Motor neuron (in vitro differentiated cells): ENCODE results near the gene EPAS1. TPM values are rescaled to one million over a fixed set of nuclear protein-coding genes. Genes with fewer than 3 reads are reported as not detected.

Source experiments
- ATAC-seq, 8 experiments: fragments of 200-7000 bp; cut with Tn5 transposase; replicated peaks in 6 of 8; 2 replicates each; pipeline ENCODE4 v1.8.0; 2021; ENCODE audit warnings: mild to moderate bottlenecking in 8 of 8, moderate library complexity in 8 of 8
- H3K27ac ChIP-seq, 2 donors: fragments of 250-450 bp; sonication (Bioruptor Pico); 2 replicates each; pipeline ENCODE4 v1.9.0; 2021; ENCODE audit warnings: antibody characterized with exemption in 2 of 2, mild to moderate bottlenecking in 2 of 2, moderate library complexity in 1 of 2
- H3K4me1 ChIP-seq, 2 donors: fragments of 250-450 bp; sonication (Bioruptor Pico); replicated peaks in 1 of 2; 2 replicates each; pipeline ENCODE4 v1.6.1; 2021; ENCODE audit warnings: antibody characterized with exemption in 2 of 2, mild to moderate bottlenecking in 2 of 2, moderate library complexity in 1 of 2
- H3K4me3 ChIP-seq, 5 donors: fragments of 250-450 bp; sonication (Bioruptor Pico); 2 replicates each; pipeline ENCODE4 v1.9.0; 2021; ENCODE audit warnings: antibody characterized with exemption in 5 of 5, mild to moderate bottlenecking in 5 of 5, moderate library complexity in 4 of 5
- WGBS, 10 experiments: fragments of 450-650 bp; shearing (Covaris generic); methylation state at CpG; one replicate each; pipeline ENCODE4 v1.0.0; 2022; 5-methylcytosine and 5-hydroxymethylcytosine counted together
- in situ Hi-C, 9 experiments: fragments of 400-800 bp; cut with MboI; loops; one replicate each; pipeline ENCODE4 v1.15.0; 2021; ENCODE audit warnings: low sequenced_read_pairs in 9 of 9, low pct_unique_long_range_greater_than_20kb in 2 of 9; ENCODE audit not compliant: unreplicated experiment in 9 of 9
- total RNA-seq, 8 experiments: library from RNA; unstranded; fragments of 300-600 nt; gene quantifications; 2 replicates each; pipeline versions ENCODE4 v1.2.3 to v1.2.4, GENCODE V29; 2022

EPAS1 gene
- total RNA-seq, 8 experiments from 2014 or later = 0.11 to 6.9 (median 1.7) TPM

DNA sequence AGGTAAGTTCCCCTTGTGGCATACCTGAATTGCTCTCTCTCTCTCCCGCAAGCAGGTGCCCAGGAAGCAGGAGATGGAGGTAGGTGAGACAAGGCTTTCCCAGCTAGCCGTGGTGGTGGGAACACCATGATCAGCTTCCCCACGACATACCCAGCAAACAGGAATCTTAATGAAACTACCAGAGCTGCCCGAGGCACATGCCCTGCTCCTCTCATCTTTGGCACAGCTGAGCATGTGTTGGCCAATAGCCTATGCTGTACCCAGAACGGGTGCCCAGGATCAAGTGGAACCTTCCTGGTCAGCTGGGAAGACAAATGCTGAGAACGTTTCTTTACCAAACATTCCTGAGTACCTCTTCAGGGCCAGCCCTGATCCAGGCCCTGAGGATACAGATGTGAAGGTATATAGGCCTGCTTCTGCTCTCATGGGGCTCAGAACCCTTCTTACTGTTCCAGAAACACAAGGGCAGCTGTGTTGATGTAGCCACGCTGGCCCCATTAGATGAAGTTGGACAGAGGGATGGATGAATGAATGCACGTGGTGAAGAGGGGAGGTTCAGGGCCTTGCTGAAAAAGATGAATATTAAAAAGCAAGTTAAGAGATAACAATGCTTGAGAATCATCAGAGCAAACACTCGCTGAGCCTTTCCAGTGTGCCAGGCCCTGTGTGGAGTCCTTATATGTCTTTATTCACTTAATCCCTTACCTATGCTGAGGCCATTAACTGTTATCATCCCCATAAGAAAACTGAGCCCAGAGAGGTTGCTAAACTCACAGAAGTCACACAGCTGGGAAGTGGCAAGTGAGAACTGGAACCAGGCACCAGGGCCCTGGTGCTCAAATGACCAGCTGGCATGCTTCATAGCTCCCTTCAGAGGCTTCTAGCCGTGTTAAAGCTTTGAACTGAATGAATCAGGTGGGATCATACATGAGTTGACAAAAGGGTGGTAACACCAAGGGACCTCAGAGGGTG lies 113.4 kb downstream of the EPAS1 start:
- ATAC-seq = no peak
- H3K4me3 ChIP-seq = no peak overlapping the region
- WGBS, 10 experiments = 35 to 100% (median 75%) methylated on average over 1 to 10 of the region's 10 CpGs; no CpG with 5 or more reads in 1 of the 10 experiments
- H3K27ac ChIP-seq = no peak overlapping the region
- in situ Hi-C loops = no loop called here
- H3K4me1 ChIP-seq = no peaks in the 10 kb centered on the region

DNA sequence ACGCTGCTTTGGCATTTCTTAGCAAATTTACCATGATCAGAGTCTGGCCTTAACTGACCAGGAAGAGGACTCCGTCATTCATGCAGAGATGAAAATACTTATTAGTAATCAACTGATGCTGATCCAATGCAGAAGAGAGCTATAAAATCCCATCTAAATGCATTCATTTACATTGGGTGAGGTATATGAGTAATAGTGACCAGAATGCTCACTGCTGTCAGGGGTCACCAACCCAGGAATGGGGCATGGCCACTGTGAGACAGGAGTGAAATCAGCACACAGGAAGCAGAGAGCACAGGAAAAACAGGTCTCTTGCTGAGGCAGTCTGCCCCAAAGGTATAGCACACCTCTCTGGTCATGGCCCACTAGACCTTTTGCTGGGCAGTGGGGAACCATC lies 114.0 kb downstream of the EPAS1 start:
- WGBS, 10 experiments = 57 to 100% (median 93%) methylated on average over 1 to 2 of the region's 2 CpGs; no CpG with 5 or more reads in 4 of the 10 experiments

DNA sequence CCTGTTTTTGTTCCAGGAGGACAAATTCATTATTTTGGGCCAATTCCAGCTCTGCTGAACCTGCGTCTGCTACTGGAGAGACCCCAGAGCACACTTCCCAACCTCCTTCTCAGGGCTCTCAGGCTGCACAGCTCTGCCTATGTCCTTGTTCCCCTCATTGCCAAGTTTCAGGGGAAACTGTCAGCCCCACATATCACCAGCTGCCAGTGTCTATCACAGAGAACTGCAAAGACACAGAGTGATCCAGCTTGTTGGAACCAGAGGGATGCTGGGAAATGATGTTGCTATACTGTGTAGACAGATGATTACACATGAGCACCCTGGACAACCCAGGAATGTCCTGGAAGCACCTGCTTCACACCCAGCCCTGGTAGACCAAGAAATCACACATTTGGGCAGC lies 114.8 kb downstream of the EPAS1 start:
- H3K27ac ChIP-seq = no peak overlapping the region
- WGBS, 10 experiments = 83 to 100% (median 89%) methylated on average over 1 of the region's 1 CpG; no CpG with 5 or more reads in 6 of the 10 experiments
- H3K4me1 ChIP-seq = no peaks in the 10 kb centered on the region
- ATAC-seq = peak in 1 of 8 experiments; percentile 56
- H3K4me3 ChIP-seq = no peak overlapping the region
- in situ Hi-C loops = no loop called here

More for the DNA sequence above, 114.0 kb downstream of the EPAS1 start:
- no peaks in the 10 kb centered on the region for H3K4me1 ChIP-seq
- peak in 2 of 8 experiments; percentile 57 to 89 for ATAC-seq
- no peak overlapping the region for H3K27ac ChIP-seq
- in situ Hi-C loops = no loop called here
- no peak overlapping the region for H3K4me3 ChIP-seq

DNA sequence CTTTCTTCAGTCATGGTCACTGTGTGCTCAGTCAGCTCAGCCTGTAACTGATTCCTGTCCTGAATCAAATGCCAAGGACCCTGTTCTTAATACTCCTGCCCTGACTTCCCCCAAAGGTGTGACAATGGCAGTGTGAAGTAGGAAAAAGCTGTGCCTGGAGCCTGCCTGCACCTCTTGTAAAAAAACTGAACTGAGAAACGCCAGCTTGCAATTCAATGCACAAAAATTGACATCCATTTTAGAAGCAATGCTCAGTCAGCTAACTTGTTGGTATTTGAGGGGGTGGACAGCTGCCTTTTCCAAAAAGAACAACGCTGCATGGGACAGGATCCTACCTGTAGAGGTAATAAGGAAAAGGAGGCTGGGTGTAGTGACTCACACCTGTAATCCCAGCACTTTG lies 115.9 kb downstream of the EPAS1 start:
- no peaks in the 10 kb centered on the region for H3K4me1 ChIP-seq
- ATAC-seq = no peak
- WGBS, 10 experiments = 30 to 75% (median 58%) methylated on average over 1 to 2 of the region's 2 CpGs; no CpG with 5 or more reads in 4 of the 10 experiments
- H3K27ac ChIP-seq = no peak overlapping the region
- H3K4me3 ChIP-seq = no peak overlapping the region
- in situ Hi-C loops = no loop called here

DNA sequence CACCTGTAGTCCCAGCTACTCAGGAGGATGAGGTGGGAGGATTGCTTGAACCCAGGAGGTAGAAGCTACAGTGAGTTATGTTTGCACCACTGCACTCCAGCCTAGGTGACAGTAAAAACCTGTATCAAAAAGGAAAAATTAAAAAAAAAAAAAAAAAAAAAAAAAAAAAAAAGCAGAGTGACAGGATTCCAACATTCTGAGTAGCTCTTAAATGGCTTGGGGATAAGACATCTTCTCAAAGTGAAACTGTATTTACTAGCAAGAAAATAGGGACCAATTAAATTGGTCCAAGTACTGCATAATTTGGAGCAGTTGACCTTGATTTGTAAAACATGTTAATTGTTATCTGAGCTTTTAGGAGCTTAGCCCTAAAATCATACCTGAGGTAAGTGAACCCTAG lies 116.4 kb downstream of the EPAS1 start:
- in situ Hi-C loops = no loop called here
- no peak for ATAC-seq
- H3K4me3 ChIP-seq = no peak overlapping the region
- no peak overlapping the region for H3K27ac ChIP-seq
- H3K4me1 ChIP-seq = no peaks in the 10 kb centered on the region

DNA sequence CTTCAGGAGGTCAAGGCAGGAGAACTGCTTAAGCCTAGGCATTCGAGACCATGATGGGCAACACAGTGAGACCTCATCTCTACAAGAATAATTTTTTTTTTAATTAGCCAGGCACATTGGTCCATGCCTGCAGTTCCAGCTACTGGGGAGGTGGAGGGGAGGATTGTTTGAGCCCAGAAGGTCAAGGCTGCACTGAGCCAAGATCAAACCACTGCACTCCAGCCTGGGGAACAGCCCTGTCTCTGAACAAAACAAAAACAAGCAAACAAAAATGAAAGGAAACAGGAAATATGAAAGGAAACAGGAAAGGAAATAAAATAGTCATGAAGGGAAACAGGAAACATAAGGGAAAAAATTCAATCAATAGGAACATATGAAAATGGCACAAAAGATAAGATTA lies 117.5 kb downstream of the EPAS1 start:
- no peak for ATAC-seq
- in situ Hi-C loops = no loop called here
- 0 to 63% (median 51%) methylated on average over 1 of the region's 1 CpG; no CpG with 5 or more reads in 2 of the 10 experiments for WGBS, 10 experiments
- no peaks in the 10 kb centered on the region for H3K4me1 ChIP-seq
- H3K4me3 ChIP-seq = no peak overlapping the region
- H3K27ac ChIP-seq = no peak overlapping the region

DNA sequence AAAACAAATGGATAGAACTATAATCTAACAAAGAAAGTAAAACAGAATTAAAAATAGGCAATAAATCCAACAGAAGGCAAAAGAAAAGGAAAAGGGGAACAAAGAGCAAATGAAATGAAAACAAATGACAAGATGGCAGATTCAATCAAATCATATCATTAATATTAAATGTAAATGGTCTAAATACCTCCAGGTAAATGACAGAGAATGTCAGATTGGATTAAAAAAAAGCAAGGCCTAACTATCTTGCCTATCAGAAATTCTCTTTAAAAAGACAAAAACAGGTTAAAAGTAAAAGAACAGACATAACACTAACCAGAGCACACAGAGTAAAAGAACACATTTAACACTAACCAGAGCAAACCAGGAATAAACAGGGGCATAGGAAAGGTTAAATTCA lies 119.1 kb downstream of the EPAS1 start:
- H3K27ac ChIP-seq = no peak overlapping the region
- no peak overlapping the region for H3K4me3 ChIP-seq
- no peaks in the 10 kb centered on the region for H3K4me1 ChIP-seq
- ATAC-seq = no peak
- in situ Hi-C loops = no loop called here

DNA sequence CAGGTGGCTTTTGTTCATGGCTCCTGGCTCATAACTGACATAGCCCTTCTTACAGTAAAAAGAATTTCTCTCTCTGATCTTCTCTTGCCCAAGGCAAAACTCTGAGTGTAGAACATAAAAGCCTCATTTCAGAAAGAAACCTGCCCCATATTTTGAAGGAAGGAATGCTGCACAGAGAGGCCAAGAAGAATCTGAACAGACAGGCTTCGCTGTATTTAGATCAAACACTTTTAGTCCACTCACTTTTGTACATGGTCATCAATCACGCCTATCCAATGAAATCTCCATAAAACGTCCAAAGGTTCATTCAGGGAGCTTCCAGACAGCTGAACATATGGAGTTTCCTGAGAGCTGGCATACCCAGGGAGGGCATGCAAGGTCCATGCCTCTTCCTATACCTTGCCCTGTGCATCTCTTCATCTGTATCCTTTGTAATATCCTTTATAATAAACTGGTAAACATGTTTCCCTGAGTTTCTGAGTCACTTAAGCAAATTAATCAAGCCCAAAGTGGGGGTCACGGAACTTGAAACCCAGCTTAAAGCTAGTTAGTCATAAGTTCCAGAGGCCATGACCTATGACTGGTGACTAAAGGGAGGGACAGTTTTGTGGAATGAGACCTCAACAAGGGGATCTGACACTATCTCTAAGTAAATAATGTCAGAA lies 119.7 kb downstream of the EPAS1 start:
- Histone ChIP-seq H3K4me3 (no peak overlapping the region), H3K27ac (no peak overlapping the region), H3K4me1 (no peaks in the 10 kb centered on the region)
- in situ Hi-C loops = no loop called here
- no peak for ATAC-seq
- WGBS, 10 experiments = 25 to 83% (median 68%) methylated on average over 1 to 4 of the region's 4 CpGs; no CpG with 5 or more reads in 1 of the 10 experiments

DNA sequence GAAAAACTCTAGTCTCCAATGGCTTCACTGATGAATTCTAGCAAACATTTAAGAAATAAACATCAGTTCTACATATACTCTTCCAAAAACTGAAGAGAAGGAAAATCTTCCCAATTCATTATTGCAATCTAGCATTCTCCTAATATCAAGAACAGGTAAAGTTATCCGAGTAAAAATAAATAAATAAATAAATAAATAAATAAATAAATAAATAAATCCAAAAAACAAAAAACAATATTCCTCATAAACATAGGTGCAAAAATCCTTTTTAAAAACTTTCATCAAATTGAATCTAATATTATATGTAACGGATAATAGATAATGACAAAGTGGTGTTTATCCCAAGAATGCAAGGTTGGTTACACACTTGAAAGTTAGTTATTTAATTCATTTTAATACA lies 123.7 kb downstream of the EPAS1 start:
- ATAC-seq = no peak
- H3K4me3 ChIP-seq = no peak overlapping the region
- in situ Hi-C loops = no loop called here
- H3K4me1 ChIP-seq = no peaks in the 10 kb centered on the region
- WGBS, 10 experiments = 86 to 99% (median 93%) methylated on average over 2 of the region's 2 CpGs; no CpG with 5 or more reads in 1 of the 10 experiments
- H3K27ac ChIP-seq = no peak overlapping the region

DNA sequence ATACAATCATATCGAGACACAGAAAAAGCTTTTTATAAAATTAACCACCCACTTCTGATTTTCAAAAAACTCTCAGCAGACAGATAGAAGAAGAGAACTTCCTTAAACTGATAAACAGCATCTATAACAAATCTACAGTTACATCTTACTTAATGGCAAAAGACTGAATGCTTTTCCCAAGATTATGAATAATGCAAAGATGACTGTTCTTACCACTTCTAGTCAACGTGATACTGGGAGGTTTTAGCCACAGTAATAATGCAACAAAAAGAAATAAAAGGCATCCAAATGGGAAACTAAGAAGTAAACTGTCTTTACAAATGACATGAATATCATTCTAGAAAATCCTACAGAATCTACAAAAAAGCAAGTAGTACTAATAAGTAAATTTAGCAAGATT lies 124.2 kb downstream of the EPAS1 start:
- H3K4me1 ChIP-seq = no peaks in the 10 kb centered on the region
- in situ Hi-C loops = no loop called here
- no peak overlapping the region for H3K27ac ChIP-seq
- 6 to 74% (median 47%) methylated on average over 2 of the region's 2 CpGs for WGBS, 10 experiments
- ATAC-seq = no peak
- H3K4me3 ChIP-seq = no peak overlapping the region

DNA sequence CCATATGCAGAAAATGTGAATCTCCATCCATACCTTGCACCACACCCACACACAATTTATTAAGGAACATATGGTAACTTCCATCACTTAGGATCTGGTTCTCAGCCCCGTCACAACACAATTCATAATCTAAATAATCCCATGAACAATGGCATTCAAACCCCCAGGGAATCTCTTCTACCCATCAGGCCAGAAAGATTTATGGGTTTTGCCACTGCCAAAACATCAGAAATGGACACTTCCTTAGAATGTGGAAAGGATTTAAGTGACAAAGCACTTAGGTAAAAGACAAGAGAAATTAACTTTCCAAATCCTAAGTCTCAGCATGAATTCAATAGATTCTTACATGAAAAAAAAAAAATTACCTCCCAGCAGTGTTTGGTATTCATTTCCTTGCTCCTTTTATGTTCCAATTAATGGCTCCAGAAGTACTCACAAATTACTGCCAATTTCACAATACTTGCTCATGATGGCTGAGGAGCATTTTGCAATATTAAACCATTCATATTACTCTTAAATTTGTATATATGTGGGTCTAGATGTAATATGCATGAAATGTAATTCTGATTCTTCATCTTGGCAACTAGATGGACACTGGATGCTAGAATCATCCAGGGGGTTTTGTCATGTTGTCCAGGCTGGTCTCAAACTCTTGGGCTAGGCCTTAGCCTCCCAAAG lies 125.6 kb downstream of the EPAS1 start:
- ATAC-seq = no peak
- Histone ChIP-seq H3K27ac (no peak overlapping the region), H3K4me3 (no peak overlapping the region), H3K4me1 (no peaks in the 10 kb centered on the region)
- in situ Hi-C loops = no loop called here
- WGBS, 10 experiments = 0 to 77% (median 53%) methylated on average over 1 of the region's 1 CpG; no CpG with 5 or more reads in 2 of the 10 experiments

DNA sequence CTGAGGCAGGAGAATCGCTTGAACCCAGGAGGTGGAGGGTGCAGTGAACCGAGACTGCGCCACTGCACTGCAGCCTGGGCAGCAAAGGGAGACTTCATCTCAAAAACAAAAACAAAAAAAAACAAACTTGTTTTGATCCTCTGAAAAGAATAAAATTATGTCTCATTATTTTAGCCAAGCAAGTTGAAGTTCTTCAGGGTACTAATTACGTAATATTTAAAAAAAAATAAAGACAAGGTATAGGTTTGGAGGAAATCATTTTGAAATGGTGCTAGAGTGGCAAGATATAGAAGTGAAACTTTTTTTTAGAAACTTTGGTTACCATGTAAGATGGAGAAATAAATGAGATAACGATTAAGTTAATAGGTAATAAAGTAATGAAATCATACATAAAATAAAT lies 127.7 kb downstream of the EPAS1 start:
- 46 to 98% (median 86%) methylated on average over 3 to 5 of the region's 5 CpGs for WGBS, 10 experiments
- in situ Hi-C loops = no loop called here
- ATAC-seq = no peak
- Histone ChIP-seq H3K4me3 (no peak overlapping the region), H3K4me1 (no peaks in the 10 kb centered on the region), H3K27ac (no peak overlapping the region)

DNA sequence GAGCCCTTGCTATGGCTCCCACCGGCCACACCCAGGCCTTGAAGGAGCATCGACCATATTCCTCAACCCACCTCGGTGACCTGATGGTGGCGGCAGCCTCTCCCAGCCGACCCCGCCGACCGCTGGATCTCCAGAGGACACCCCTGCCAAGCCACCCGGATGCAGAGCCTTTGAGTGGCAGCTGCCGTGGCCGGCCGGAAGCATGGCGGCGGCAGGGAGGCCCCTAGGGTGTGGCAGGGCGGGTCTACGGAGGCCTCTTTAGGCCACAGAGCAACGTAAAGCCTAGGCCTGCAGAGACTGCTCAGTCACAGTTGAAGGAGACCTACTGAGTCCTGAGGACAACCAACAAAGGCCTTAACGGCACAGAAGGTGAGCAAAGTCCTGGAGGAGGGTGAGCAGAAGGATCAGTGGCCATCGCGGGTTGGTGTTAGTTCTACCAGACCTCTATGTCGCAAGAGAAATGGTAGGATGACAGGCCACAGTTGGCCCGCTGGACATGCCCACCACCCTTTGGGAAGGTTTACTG lies 131.8 kb downstream of the EPAS1 start:
- Histone ChIP-seq H3K27ac (no peak overlapping the region), H3K4me3 (no peak overlapping the region), H3K4me1 (no peaks in the 10 kb centered on the region)
- 63 to 100% (median 91%) methylated on average over 1 to 7 of the region's 22 CpGs; no CpG with 5 or more reads in 3 of the 10 experiments for WGBS, 10 experiments
- in situ Hi-C loops = no loop called here
- ATAC-seq = no peak
